Epithelial cell of esophagus (primary cell): Measurements from ENCODE around the gene EDN3.

Source experiments
- DNase-seq: peaks from one replicate; pipeline ENCODE4 v3.0.0; 2010; ENCODE audit warnings: low read depth
- H3K4me3 ChIP-seq: 2 replicates; pipeline ENCODE4 v1.5.1; 2011; ENCODE audit warnings: mild to moderate bottlenecking, low read length, control low read depth
- CTCF ChIP-seq: IDR thresholded peaks from 2 replicates; pipeline ENCODE4 v1.5.1; 2011; ENCODE audit warnings: low read depth, mild to moderate bottlenecking, low read length, control low read depth, inconsistent platforms; ENCODE audit not compliant: insufficient read depth; ENCODE audit errors: missing control alignments

Gene EDN3

GRCh38 chr20:59349277-59349676 lies 48.9 kb downstream of the EDN3 start:
- TF ChIP-seq CTCF = no peak
- DNase-seq = no peak
- no peak overlapping the region for H3K4me3 ChIP-seq

- no peak overlapping the region for H3K4me3 ChIP-seq
- DNase-seq = no peak
- TF ChIP-seq CTCF = no peak
Observed at GRCh38 chr20:59350330-59351156, 50.1 kb downstream of the EDN3 start.

GRCh38 chr20:59351157-59352040 lies 51.0 kb downstream of the EDN3 start:
- no peak for TF ChIP-seq CTCF
- H3K4me3 ChIP-seq = no peak overlapping the region
- no peak for DNase-seq

- DNase-seq = no peak
- no peak for TF ChIP-seq CTCF
- H3K4me3 ChIP-seq = no peak overlapping the region
Observed at GRCh38 chr20:59352541-59352940, 52.1 kb downstream of the EDN3 start.

- no peak for DNase-seq
- TF ChIP-seq CTCF = no peak
Observed at GRCh38 chr20:59352990-59353389, 52.6 kb downstream of the EDN3 start.

GRCh38 chr20:59354460-59354859 lies 54.0 kb downstream of the EDN3 start:
- no peak overlapping the region for H3K4me3 ChIP-seq
- no peak for DNase-seq
- TF ChIP-seq CTCF = no peak

More at GRCh38 chr20:59352990-59353389, 52.6 kb downstream of the EDN3 start:
- no peak overlapping the region for H3K4me3 ChIP-seq
